Stimulated activated CD8-positive, alpha-beta memory T cell treated with anti-CD3 and anti-CD28 coated beads, Interleukin-4, amount 100 ng/mL, for 1 hour (primary cell): ENCODE measurements around the gene DTNB.

ENCODE experiments used
- DNase-seq, 2 donors: peaks; one replicate each; pipeline ENCODE4 v3.0.0-alpha.2; 2020; ENCODE audit warnings: low read depth in 2 of 2, low spot score in 1 of 2

The DTNB gene

DNA sequence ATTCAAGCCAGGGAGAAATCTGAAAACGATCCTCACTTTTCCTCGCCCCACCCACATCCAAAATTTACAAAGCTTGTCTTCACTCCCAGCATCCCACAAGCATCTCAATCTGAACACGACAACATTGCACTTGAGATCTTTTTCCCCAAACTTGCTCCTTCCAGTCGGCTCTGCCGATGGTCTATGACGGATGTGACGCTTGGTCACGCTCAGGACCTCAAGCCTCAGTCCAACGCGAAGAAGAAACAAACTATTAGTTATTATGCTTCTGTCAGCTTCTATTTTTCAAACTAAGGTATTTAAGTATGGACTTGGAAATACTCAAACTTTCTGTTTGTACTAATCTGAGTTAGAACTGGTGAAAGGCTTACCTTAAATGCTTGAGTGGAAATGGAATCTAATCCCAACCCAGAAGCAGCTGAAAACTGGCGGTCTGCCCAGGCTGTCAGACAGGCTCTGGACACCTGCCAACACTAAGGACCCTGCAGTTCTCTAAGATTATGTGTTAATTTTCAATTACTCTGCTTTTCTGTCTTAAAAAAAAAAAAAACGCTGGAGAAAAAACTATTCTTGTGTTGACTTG lies 199.5 kb downstream of the DTNB start:
- DNase-seq, result no peak

DNA sequence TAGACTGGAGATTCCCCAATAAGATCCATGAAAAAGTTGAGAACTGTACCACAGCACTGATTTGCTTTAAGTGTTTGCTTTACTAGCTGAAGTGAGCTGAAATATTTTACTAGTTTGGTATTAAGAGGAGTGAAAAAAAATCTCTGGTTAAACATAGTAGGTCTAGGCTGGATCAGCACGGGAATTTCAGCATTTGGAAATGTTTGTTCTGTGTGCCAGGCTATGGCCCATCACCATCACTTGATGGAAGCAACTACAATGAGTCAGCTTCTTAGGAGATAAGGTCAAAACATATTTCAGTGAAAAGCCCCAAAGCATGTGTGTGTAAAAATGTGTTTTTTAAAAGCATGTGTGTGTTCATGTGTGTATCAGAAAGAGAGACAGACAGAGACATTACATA lies 200.2 kb downstream of the DTNB start:
- DNase-seq, result no peak

DNA sequence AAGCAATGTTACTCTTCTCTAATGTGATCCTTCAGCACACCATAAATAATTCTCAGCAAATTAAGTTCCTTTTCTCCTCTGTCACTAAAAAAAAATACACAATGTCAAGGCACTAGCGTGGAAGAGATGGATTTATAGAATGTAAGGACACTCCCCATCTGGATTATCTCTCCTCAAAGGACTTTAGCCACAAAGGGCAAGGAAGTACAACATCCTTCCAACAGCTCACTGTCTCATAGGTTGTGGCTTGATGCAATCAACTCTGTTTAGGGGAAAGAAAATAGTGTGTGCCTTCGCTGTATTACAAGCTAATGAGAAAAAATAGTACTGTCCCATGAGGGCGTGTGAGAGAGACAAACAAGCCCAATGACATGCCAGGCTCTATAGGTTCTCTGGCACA lies 202.6 kb downstream of the DTNB start:
- DNase-seq, result no peak

DNA sequence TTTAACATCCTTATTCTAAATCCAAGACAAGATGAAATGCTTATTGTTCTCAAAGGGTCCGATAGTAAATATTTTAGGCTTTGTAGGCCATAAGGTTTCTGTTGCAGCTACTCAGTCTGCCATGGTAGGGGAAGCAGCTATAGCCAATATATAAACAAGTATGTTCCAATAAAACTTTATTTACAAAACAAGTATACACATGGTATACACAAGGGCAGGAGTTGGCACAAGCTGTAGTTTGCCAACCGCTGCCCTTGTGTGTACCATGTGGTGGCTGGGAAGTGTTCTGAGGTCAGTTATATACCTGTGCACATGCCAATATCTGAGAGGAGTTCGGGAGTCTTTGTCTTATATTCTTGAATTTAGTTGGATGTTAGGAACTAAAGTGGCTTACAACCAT lies 205.6 kb downstream of the DTNB start:
- DNase-seq, result no peak

DNA sequence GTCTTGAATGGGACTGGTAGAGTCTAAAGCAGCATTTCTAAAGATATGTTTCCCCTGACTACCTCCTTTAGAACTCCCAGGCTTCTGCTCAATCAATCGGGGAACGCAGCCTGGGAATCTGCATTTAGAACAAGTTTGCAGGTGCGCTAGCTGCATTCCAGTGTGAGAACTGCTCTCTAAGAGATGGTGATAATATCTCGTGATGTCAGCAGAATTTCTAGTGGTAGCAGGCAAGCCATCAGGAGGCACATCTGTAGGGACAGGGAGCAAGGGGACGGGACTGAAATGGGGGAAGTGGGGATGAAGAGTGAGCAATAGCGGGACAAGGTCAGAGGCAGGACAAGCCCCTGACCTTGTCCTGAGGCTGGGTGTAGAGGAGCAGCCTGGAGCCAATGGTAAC lies 211.4 kb downstream of the DTNB start:
- no peak for DNase-seq

DNA sequence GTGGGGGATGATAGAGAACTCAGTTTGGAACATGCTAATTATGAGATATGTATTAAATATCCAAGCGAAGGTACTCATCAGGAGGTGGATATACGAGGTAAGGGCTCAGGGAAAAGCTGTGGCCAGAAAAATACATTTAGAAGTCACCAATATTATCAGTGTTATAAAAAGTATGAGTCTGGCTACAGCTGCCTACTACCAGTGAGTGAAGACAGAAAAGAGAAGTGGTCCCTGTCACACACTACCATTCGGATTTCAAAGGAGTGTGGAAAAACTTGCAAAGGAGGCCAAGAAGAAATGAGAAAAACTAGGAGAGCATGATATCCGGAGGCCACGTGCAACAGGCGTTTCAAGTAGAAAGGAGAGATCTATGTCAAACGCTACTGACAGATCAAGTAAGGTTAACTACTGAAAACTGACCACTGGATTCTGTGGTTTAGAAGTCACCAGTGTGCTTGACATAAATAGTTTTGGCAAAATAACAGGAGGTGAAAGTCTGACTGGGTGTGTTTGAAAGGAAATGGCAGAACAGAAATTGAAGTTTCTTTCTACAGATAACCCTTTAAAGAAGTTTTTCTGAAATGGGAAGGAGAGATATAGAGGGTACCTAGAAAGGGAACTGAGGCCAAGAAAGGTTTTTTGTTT lies 213.0 kb downstream of the DTNB start:
- no peak for DNase-seq

DNA sequence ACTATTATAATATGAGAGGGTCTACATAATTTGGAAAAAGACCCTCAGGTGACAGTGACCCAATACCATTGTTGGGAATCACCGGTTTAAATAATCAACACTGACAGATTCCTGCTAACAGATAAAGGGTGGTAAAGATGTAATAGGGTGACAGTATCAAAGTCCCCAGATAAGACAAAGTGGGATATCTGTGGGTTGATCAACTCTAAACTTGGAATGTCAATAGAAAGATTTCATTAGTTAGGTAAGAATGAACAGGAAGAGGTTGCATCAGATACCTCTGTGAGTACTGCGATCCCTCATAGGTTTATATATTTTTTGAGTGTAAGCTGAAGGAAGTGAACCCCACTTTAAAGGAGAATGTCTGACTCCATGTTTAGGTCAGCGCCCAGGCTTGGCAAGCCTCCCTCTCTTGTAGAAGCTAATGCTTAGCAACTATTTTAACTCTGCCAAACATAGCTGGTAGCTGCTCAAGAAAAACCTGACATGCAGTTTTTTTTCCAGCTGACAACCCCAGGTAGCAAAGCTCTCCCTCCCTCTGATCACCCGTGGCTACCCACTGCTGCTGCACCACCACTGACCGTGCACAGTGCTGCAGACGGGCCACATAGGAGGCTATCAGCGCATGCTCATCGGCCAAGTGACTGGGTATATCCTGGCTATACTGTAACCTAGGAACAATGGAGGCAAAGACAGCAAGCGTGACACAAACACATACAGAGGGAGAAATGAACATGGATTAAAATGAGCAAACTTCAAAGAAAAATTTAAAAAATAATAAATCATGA lies 218.4 kb downstream of the DTNB start:
- no peak for DNase-seq

DNA sequence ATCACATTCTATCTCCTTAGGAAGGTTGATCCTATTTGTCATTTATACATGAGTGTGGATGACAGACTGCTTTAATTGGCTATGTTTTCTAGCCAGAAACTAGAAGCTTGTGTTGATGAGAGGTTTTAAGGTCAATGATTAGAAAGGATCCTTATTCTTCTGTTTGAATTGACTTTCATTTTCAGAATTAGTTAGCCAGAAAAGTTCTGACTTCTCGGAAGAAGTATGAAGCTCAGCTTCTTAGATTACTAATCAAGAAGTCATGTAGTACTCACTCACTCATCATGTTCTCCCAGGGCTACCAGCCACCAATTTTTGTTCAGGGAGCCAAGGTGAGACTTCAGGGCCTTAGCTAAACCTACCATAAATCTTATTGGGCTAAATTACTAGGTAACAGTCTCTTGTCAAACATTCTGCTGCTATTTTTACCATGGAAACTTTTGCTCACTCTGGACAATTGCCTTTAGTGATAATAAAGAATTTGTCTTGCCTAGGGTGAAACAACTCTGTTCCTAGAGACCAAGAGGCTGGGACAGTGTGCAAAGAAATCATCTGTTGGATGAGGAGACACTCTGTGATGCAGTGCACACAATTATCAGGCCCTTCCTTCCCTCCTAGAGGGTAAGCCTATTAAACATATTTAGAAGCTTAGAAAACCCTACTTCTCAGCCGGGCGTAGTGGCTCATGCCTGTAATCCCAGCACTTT lies 220.0 kb downstream of the DTNB start:
- DNase-seq, result no peak

DNA sequence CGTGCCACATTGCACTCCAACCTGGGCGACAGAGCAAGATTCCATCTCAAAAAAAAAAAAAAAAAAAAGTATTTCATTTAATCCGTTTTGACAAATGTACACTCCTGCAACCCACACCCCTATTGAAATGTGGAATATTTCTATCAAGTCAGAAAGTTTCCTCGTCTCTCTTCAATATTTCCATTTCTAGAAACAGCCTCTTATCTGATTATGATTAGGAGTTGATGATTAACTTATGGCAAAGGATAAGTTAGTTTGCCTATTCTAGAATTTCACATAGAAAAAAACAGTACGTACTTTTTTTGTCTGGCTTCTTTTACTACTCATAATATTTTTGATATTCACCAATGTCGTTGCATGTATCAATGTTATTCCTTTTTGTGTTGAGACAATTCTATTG lies 224.6 kb downstream of the DTNB start:
- no peak for DNase-seq

DNA sequence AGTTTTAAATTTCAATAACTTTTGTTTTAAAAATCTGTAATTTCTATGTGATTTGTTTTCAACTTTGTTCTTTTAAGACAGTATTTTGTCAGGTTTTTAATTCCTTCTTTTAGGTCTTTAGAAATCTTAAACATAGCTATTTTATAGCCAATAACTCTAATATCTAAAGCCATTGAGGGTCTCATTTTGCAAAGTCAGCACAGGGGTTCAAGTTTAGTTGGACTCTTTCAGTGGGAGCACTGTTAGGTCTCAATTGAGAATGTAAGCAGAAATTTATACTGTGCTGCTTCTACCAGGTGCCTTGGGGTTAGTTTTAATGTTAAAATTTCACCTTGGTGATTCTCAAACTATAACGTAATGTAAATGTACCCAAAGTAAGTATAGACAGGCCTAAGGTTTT lies 226.4 kb downstream of the DTNB start:
- no peak for DNase-seq

DNA sequence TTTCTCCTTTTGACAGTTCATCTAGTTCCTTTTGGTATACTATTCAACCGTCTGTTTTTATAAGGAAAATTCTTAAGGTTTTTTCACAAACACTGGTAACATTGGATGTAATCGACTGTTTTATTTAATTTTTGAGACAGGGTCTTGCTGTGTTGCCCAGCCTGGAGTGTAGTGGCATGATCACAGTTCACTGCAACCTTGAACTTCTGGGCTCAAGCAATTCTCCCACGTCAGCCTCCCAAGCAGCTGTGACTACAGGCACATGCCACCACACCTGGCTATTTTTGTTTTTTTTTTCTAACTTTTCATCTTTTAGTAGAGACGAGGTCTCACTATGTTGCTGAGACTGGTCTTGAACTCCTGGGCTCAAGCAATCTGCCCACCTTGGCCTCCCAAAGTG lies 227.3 kb downstream of the DTNB start:
- DNase-seq, result no peak

DNA sequence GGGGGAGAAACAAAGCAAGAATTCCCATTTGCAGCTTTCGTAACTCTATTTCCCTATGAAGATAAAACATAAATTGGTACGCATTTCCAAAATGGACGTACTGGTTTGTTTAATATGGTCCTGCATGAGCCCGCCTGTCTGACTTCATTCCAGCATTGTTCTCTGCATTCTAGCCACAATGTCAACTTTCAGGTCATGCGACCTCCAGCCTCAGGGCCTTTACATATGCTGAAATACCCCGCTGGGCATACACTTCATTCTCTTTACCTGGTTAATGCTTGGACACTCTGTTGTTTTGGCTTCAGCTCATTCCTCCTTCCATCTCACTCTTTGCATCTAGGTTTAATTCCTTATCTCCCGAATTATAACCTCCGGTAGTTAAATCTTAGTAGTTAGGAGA lies 227.9 kb downstream of the DTNB start:
- no peak for DNase-seq

DNA sequence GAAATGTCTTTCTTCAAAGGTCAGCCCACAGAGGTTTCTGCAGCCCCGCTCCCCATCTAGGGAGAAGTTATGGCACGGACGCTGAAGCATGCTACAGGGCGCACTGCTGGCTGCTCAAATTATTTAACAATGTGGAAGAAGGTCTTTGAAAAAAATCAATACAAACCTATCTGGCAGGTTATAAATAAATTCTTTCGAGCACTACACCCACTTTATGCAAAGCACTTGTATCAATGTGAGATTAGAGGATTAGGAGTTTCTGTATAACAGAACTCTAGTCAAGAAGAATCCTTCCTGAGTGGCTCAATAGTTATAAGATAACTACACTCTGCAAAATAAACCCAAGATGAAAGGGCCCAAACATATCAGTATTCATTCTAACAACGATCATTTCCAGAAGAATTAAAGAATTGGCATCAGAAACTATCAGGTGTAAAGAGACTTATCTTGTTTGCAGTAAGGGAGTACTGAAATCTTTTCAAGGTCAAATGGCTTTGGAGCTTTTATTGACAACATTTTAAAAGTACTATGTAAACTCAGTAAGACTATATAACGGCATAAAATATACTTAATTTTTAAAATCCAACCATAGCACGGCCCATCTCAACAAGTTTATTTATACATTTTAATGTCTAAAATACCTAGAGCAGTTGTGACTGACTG lies 228.6 kb downstream of the DTNB start:
- DNase-seq, result no peak

DNA sequence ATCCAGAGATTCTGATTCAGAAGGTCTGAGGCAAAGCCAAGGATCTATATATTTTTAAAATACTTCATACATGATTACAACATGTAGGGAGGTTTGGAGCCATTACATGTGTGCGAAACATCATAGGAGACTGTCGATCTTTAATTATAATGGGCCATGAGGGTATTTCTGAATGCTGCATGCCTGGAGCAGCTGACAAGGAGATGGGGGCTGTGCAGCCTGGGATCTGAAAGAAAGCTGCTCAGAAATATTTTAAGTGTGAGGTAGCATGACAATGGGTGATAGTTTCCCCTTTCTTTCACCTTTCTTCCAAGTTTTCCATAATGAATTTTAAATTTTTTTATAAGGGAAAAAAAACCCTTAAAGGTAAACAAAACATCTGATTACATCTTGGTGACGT lies 229.6 kb downstream of the DTNB start:
- DNase-seq, result no peak

DNA sequence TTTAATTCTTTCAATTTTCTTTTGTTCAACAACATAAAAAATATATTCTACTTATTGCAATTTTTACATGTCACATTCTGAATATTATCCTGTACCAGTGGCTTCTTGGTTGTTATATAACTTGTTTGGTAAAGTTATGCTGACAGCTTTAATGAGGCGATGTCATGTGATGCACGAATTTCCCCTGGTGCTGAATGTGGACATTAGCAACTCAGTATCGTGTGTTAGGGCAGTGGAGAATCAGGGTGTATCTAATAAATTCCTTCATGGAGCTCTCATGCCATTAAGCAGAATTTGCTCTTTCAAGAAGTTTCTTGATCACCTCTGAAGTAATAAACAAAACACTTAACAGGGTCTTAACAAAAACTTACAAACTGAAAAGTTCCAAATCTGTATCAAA lies 232.0 kb downstream of the DTNB start:
- DNase-seq, result no peak

DNA sequence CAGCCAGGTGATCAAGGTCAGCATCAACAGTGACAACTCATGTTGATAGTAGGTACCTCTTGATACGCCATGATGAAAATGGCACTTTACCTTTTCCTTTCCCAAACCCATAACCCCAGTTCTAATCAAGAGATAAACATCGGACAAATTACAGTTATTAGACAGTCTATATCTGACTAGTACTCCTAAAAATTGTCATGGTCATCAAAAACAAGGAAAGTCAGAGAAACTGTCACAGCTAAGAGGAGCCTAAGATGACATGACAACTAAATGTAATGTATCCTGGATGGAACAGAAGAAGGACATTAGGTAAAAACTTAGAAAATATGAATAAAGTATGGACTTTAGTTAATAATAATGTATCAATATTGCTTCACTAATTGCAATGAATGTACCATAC lies 234.6 kb downstream of the DTNB start:
- DNase-seq, result no peak

DNA sequence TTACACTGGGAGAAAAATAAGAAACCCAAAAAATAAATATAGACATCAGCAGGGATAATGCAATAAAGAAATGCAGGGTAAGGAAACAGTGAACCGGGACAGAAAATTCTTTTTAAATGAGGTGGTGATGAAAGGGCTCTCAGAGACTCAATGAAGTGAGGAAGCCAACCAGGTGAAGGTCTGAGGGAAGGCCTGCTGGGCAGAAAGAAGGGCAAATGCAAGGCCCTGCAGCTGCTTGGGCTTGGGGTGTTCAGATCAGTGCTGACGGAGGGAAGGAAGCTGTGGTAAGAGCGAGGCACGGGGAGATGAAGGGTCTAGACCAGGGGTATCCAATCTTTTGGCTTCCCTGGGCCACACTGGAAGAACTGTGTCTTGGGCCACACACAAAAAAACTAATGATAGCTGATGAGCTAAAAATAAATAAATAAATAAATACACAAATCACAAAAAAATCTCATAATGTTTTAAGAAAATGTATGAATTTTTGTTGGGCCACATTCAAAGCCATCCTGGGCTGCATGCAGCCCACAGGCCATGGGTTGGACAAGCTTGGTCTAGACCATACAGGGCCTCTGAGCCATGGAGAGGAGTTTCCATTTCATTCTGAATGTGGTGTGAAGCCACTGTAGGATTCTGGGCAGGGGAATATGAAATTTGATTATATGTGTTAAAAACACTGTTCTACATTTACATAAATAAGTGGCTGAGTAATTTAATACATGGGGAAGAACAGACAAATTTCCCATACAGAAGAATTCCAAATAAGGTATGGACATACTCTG lies 235.3 kb downstream of the DTNB start:
- no peak for DNase-seq

DNA sequence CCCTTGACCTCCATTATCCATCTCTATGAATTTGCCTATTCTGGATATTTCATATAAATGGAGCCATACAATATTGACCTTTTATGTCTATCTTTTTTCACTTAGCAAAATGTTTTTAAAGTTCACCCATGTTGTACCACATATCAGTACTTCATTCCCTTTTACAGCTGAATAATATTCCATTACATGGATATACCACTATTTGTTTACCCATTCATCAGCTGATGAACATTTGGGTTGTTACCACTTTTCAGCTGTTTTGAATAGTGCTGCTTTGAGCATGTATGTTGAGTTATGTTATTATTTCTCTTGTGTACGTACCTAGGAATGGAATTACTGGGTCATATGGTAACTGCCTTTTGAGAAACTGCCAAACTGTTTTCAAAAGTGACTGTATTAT lies 238.0 kb downstream of the DTNB start:
- DNase-seq, result no peak

DNA sequence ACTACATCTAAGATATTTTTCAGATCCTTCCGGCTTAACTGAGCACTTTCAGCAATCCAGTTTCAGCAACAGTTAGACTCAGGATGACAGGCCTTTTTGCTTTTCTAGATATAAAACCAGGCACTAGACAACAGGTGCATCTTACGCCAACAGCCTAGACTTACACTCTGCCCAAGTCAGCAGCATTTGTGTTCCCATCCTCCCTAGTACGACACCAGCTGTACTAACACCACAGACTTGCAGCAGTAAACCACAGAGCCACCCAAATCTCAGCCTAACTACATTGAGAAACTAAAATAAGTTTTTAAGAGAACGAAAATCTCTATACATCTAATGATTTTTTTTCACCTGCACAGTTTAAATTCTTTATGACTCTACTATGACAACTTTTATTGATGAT lies 241.8 kb downstream of the DTNB start:
- no peak for DNase-seq

DNA sequence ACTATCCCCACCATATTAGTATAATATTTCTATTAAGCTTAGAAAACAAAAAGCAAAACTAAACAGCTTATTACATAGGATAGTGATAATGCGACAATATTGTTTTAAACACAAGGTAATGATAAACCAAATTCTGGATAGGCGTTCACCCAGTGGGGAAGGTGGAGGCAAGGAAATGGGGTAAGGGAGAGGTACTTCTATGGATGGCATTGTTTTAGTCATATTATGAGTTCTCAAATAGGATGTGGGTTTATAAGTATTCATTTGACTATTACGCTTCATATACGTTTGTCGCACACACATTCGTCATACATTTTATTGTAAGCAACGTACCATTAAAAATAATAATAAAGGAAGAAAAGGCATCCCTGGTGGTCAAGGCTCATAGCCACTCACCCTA lies 242.8 kb downstream of the DTNB start:
- no peak for DNase-seq

DNA sequence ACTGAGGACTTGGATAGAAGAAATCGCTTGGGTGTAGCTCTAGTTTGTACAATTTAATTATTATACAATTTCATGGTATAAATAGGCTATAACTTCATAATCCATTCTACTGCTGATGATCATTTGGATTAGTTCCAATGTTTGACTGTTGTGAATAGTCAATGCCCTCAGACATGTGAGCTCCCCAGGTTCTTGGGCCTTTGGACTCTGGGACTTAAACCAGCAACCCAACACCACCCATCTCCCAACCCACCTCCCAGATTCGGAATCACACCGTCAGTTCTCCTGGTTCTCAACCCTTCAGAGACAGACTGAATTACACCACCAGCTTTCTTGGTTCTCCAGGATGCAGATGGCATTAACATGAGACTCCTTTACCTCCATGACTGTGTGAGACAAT lies 247.1 kb downstream of the DTNB start:
- DNase-seq, result no peak
